ENCODE results near the gene MTMR4. TPM values are rescaled to one million over a fixed set of nuclear protein-coding genes. Genes with fewer than 3 reads are reported as not detected.

MTMR4 gene
- polyA plus RNA-seq, 2 of the 4 experiments (the other 2 are of a cell fraction), result 13.8 to 20.0 TPM

GRCh38 chr17:58492238-58493121, 22.0 kb downstream of the MTMR4 start:
- no peak overlapping the region for H3K4me3 ChIP-seq
- CTCF ChIA-PET, result interaction anchor here (0.6 to 1.4 kb wide), 2 partner anchors 26 to 33 kb away, joined by 3 to 12 read pairs; no protein-coding TSS in a partner anchor
- H3K4me2 ChIP-seq, result no peak overlapping the region
- no peaks in the 10 kb centered on the region for H3K9me3 ChIP-seq
- FAIRE-seq, result no peak
- TF ChIP-seq PHF8 (IDR thresholded peaks at IDR 0.05; ENCODE audit: borderline replicate concordance, low read depth), result no peak
- TF ChIP-seq FOXS1 (CRISPR knock-in tag; IDR thresholded peaks at IDR 0.05), result no peak
- no peak for TF ChIP-seq JUNB (IDR thresholded peaks at IDR 0.05)
- TF ChIP-seq EP300 (IDR thresholded peaks at IDR 0.05), result no peak
- no peak for TF ChIP-seq MAFK (IDR thresholded peaks at IDR 0.05; ENCODE audit: partially characterized antibody)
- no peak for TF ChIP-seq MYC (IDR thresholded peaks at IDR 0.05; ENCODE audit: borderline replicate concordance, low read length)
- H3K27ac ChIP-seq, result no peak overlapping the region
- WGBS (ENCODE audit: missing lambda C conversion rate), result 90% methylated on average over 11 of the region's 11 CpGs
- DNase-seq (ENCODE audit: low read depth in 1 of 2, low spot score in 1 of 2), result no peak
- POLR2A ChIA-PET, result interaction anchor here (1.4 kb wide), 1 partner anchor 13 kb away, joined by 3 read pairs; no protein-coding TSS in a partner anchor
- no peak for ATAC-seq
- H3K4me1 ChIP-seq, result no peaks in the 10 kb centered on the region

DNA sequence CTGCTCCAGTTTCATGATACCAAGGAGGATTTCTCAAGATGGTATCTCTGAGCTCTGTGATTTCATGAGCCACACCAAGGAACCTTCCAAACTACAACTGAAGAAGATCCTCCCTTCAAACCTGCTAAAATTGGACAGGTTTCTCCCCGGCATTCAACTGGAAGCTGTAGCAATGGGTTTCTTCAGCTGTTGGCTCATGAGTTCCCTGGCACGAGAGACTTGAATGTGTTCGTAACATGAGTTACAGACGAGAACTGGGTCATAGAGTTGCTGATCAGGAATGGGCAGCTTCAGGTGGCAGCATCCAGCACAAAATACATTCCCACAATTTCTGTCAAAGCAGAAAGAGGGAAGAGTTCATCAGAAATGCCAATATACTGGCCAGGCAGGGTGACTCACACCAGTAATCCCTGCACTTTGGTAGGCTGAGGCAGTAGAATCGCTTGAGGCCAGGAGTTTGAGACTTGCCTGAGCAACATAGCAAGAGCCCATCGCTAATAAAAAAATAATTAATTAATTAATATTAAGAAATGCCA, 22.9 kb downstream of the MTMR4 start:
- H3K4me1 ChIP-seq, result no peaks in the 10 kb centered on the region
- H3K27ac ChIP-seq, result no peak overlapping the region
- ChIA-PET POLR2A (no interaction called here), CTCF (interaction anchor here (0.7 to 1.8 kb wide), 3 partner anchors 10 to 64 kb away, joined by 3 to 6 read pairs (median 3); no protein-coding TSS in a partner anchor)
- H3K4me2 ChIP-seq, result no peak overlapping the region
- no peaks in the 10 kb centered on the region for H3K9me3 ChIP-seq
- TF ChIP-seq, protein P1, sequence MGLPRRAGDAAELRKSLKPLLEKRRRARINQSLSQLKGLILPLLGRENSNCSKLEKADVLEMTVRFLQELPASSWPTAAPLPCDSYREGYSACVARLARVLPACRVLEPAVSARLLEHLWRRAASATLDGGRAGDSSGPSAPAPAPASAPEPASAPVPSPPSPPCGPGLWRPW (IDR thresholded peaks at IDR 0.05), result no peak
- TF ChIP-seq JUNB (IDR thresholded peaks at IDR 0.05) (no peak), EHF (CRISPR knock-in tag; IDR thresholded peaks at IDR 0.05) (no peak), RNF2 (IDR thresholded peaks at IDR 0.05; ENCODE audit: borderline replicate concordance, low read depth) (no peak), FOSL2 (IDR thresholded peaks at IDR 0.05) (no peak), FOSL2 (CRISPR knock-in tag; IDR thresholded peaks at IDR 0.05) (no peak), PBX3 (IDR thresholded peaks at IDR 0.05) (no peak), BHLHE40 (IDR thresholded peaks at IDR 0.05; ENCODE audit: low read depth, low read length) (no peak), NPAS2 (CRISPR knock-in tag; IDR thresholded peaks at IDR 0.05; ENCODE audit: borderline replicate concordance) (no peak), GATA3 (IDR thresholded peaks at IDR 0.05; ENCODE audit: borderline replicate concordance) (no peak), NFE2L2 (conservative IDR thresholded peaks at IDR 0.05; ENCODE audit: low read length) (no peak), JUN (IDR thresholded peaks at IDR 0.05) (no peak), ESRRA (IDR thresholded peaks at IDR 0.05; ENCODE audit: borderline replicate concordance, low read length) (no peak)
- TF ChIP-seq, protein P2, sequence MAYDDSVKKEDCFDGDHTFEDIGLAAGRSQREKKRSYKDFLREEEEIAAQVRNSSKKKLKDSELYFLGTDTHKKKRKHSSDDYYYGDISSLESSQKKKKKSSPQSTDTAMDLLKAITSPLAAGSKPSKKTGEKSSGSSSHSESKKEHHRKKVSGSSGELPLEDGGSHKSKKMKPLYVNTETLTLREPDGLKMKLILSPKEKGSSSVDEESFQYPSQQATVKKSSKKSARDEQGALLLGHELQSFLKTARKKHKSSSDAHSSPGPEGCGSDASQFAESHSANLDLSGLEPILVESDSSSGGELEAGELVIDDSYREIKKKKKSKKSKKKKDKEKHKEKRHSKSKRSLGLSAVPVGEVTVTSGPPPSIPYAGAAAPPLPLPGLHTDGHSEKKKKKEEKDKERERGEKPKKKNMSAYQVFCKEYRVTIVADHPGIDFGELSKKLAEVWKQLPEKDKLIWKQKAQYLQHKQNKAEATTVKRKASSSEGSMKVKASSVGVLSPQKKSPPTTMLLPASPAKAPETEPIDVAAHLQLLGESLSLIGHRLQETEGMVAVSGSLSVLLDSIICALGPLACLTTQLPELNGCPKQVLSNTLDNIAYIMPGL (CRISPR knock-in tag; IDR thresholded peaks at IDR 0.05; ENCODE audit: borderline replicate concordance), result no peak
- ATAC-seq (no peak), DNase-seq (ENCODE audit: low read depth in 1 of 2, low spot score in 1 of 2) (no peak), FAIRE-seq (no peak)
- H3K4me3 ChIP-seq, result no peak overlapping the region
- WGBS (ENCODE audit: missing lambda C conversion rate), result 92% methylated on average over 6 of the region's 6 CpGs

DNA sequence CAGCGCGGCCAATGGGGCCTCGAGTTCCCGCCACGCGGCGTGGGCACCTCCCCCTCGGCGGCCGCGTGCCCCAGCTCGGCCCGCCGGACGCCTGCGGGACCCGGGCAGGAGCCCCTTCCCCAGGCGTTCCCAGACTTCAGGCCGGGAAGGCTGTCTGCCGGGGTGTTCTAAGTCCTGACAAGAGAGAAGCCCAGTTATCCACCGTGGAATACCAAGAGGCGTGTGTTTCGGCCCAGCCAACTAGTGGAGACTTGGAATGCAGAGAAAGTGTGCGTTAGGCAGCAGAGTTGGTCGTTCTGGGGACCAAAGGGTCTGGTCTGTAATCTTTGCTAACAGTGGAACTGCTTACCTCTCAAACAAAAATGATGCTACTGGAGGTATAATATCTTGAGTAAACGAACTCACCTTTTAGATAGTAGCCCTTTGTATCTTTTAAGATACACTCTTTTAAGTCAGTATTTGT, 26.0 kb downstream of the MTMR4 start:
- Histone ChIP-seq H3K27ac (no peak overlapping the region), H3K4me1 (no peaks in the 10 kb centered on the region), H3K4me3 (no peak overlapping the region), H3K4me2 (no peak overlapping the region), H3K9me3 (no peaks in the 10 kb centered on the region)
- no peak for FAIRE-seq
- ATAC-seq, result no peak
- DNase-seq (ENCODE audit: low read depth in 1 of 2, low spot score in 1 of 2), result no peak
- 83% methylated on average over 13 of the region's 26 CpGs for WGBS (ENCODE audit: missing lambda C conversion rate)
- POLR2A ChIA-PET, result no interaction called here
- CTCF ChIA-PET, result interaction anchor here (0.8 kb wide), 1 partner anchor 11 kb away, joined by 3 read pairs; no protein-coding TSS in a partner anchor
- TF ChIP-seq ZNF302 (CRISPR knock-in tag; IDR thresholded peaks at IDR 0.05), result no peak
- TF ChIP-seq, protein P3, sequence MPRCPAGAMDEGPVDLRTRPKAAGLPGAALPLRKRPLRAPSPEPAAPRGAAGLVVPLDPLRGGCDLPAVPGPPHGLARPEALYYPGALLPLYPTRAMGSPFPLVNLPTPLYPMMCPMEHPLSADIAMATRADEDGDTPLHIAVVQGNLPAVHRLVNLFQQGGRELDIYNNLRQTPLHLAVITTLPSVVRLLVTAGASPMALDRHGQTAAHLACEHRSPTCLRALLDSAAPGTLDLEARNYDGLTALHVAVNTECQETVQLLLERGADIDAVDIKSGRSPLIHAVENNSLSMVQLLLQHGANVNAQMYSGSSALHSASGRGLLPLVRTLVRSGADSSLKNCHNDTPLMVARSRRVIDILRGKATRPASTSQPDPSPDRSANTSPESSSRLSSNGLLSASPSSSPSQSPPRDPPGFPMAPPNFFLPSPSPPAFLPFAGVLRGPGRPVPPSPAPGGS (IDR thresholded peaks at IDR 0.05), result no peak
- no peak for TF ChIP-seq POLR2AphosphoS2 (conservative IDR thresholded peaks at IDR 0.05; ENCODE audit: low read length)
- TF ChIP-seq CBX2 (IDR thresholded peaks at IDR 0.05; ENCODE audit: borderline replicate concordance, low read depth), result no peak
- TF ChIP-seq ESRRA (IDR thresholded peaks at IDR 0.05; ENCODE audit: borderline replicate concordance, low read length), result no peak
- TF ChIP-seq FOSL2 (IDR thresholded peaks at IDR 0.05), result no peak
- TF ChIP-seq FOSL2 (CRISPR knock-in tag; IDR thresholded peaks at IDR 0.05), result no peak
- TF ChIP-seq NR3C1 (IDR thresholded peaks at IDR 0.05), result no peak
- no peak for TF ChIP-seq CEBPB (IDR thresholded peaks at IDR 0.05)
- TF ChIP-seq FOXS1 (CRISPR knock-in tag; IDR thresholded peaks at IDR 0.05), result no peak
- no peak for TF ChIP-seq JUNB (IDR thresholded peaks at IDR 0.05)
- no peak for TF ChIP-seq NFE2L2 (conservative IDR thresholded peaks at IDR 0.05; ENCODE audit: low read length)
- no peak for TF ChIP-seq ZC3H11A (IDR thresholded peaks at IDR 0.05)
- TF ChIP-seq EHF (CRISPR knock-in tag; IDR thresholded peaks at IDR 0.05), result no peak
- TF ChIP-seq, protein P2 (CRISPR knock-in tag; IDR thresholded peaks at IDR 0.05; ENCODE audit: borderline replicate concordance), result no peak

Measured in A549 (cell line).